Measurements from ENCODE around the gene C12orf43. TPM values are rescaled to one million over a fixed set of nuclear protein-coding genes. Genes with fewer than 3 reads are reported as not detected.

The C12orf43 gene
- total RNA-seq, 2 donors from 2014 or later = 21.4 to 26.8 TPM

- Mint-ChIP-seq H3K27me3 (ENCODE audit: insufficient read depth) (no peaks in the 10 kb centered on the region), H3K27ac (no peak overlapping the region), H3K36me3 (ENCODE audit: low read depth) (peaks cover 43% of the 10 kb centered on the region), H3K4me1 (peaks cover 8% of the 10 kb centered on the region), H3K9me3 (no peaks in the 10 kb centered on the region), H3K4me3 (no peak overlapping the region)
- no peak for DNase-seq
- H3K4me3 ChIP-seq (ENCODE audit: low read length) = no peak overlapping the region
- WGBS, 2 experiments (ENCODE audit: insufficient coverage in 1 of 2, insufficient read length in 1 of 2) = 91 to 99% methylated on average over 4 to 6 of the region's 6 CpGs
- H3K4me1 ChIP-seq (ENCODE audit: control insufficient read depth, insufficient read depth, low read length) = no peaks in the 10 kb centered on the region
- TF ChIP-seq CTCF (conservative IDR thresholded peaks at IDR 0.05) = no peak
- H3K27ac ChIP-seq (ENCODE audit: low read depth, low read length) = no peak overlapping the region
- no peaks in the 10 kb centered on the region for H3K9me3 ChIP-seq (ENCODE audit: control insufficient read depth, low read length)
- peaks cover 45% of the 10 kb centered on the region for H3K36me3 ChIP-seq (ENCODE audit: control insufficient read depth, insufficient read depth, low read length)
- no peak overlapping the region for H3K9ac ChIP-seq (ENCODE audit: extremely low read depth, low read length, poor library complexity, severe bottlenecking)
- no peaks in the 10 kb centered on the region for H3K27me3 ChIP-seq (ENCODE audit: control insufficient read depth, insufficient read depth, low read length, poor library complexity, severe bottlenecking)
Observed at GRCh38 chr12:121011820-121012219, 4.5 kb downstream of the C12orf43 start.

GRCh38 chr12:121010860-121011259 is 5.4 kb downstream of the C12orf43 start:
- Histone ChIP-seq H3K4me3 (ENCODE audit: low read length) (no peak overlapping the region), H3K9ac (ENCODE audit: extremely low read depth, low read length, poor library complexity, severe bottlenecking) (no peak overlapping the region), H3K4me1 (ENCODE audit: control insufficient read depth, insufficient read depth, low read length) (no peaks in the 10 kb centered on the region), H3K27ac (ENCODE audit: low read depth, low read length) (no peak overlapping the region), H3K9me3 (ENCODE audit: control insufficient read depth, low read length) (no peaks in the 10 kb centered on the region), H3K27me3 (ENCODE audit: control insufficient read depth, insufficient read depth, low read length, poor library complexity, severe bottlenecking) (no peaks in the 10 kb centered on the region), H3K36me3 (ENCODE audit: control insufficient read depth, insufficient read depth, low read length) (peaks cover 51% of the 10 kb centered on the region)
- H3K27me3 Mint-ChIP-seq (ENCODE audit: insufficient read depth) = no peaks in the 10 kb centered on the region
- peaks cover 45% of the 10 kb centered on the region for H3K36me3 Mint-ChIP-seq (ENCODE audit: low read depth)
- 92 to 96% methylated on average over 7 of the region's 8 CpGs for WGBS, 2 experiments (ENCODE audit: insufficient coverage in 1 of 2, insufficient read length in 1 of 2)
- no peak overlapping the region for H3K4me3 Mint-ChIP-seq
- no peaks in the 10 kb centered on the region for H3K9me3 Mint-ChIP-seq
- DNase-seq = no peak
- no peak overlapping the region for H3K27ac Mint-ChIP-seq
- TF ChIP-seq CTCF (conservative IDR thresholded peaks at IDR 0.05) = no peak
- H3K4me1 Mint-ChIP-seq = peaks cover 8% of the 10 kb centered on the region

GRCh38 chr12:121009741-121010140 is 6.5 kb downstream of the C12orf43 start:
- H3K9me3 Mint-ChIP-seq = no peaks in the 10 kb centered on the region
- peaks cover 52% of the 10 kb centered on the region for H3K36me3 Mint-ChIP-seq (ENCODE audit: low read depth)
- no peaks in the 10 kb centered on the region for H3K27me3 ChIP-seq (ENCODE audit: control insufficient read depth, insufficient read depth, low read length, poor library complexity, severe bottlenecking)
- WGBS, 2 experiments (ENCODE audit: insufficient coverage in 1 of 2, insufficient read length in 1 of 2) = 74 to 81% methylated on average over 10 of the region's 10 CpGs
- peak; percentile 82 for TF ChIP-seq CTCF (conservative IDR thresholded peaks at IDR 0.05)
- peak; percentile 89 for DNase-seq
- H3K4me1 ChIP-seq (ENCODE audit: control insufficient read depth, insufficient read depth, low read length) = no peaks in the 10 kb centered on the region
- no peak overlapping the region for H3K27ac ChIP-seq (ENCODE audit: low read depth, low read length)
- H3K4me1 Mint-ChIP-seq = no peaks in the 10 kb centered on the region
- H3K9me3 ChIP-seq (ENCODE audit: control insufficient read depth, low read length) = no peaks in the 10 kb centered on the region
- H3K4me3 ChIP-seq (ENCODE audit: low read length) = no peak overlapping the region
- H3K27me3 Mint-ChIP-seq (ENCODE audit: insufficient read depth) = no peaks in the 10 kb centered on the region
- peaks cover 58% of the 10 kb centered on the region for H3K36me3 ChIP-seq (ENCODE audit: control insufficient read depth, insufficient read depth, low read length)
- no peak overlapping the region for H3K4me3 Mint-ChIP-seq
- H3K27ac Mint-ChIP-seq = no peak overlapping the region
- no peak overlapping the region for H3K9ac ChIP-seq (ENCODE audit: extremely low read depth, low read length, poor library complexity, severe bottlenecking)
